Epithelial cell of umbilical artery (primary cell): ENCODE measurements around the gene CLK2. TPM values are rescaled to one million over a fixed set of nuclear protein-coding genes. Genes with fewer than 3 reads are reported as not detected.

Source experiments
- total RNA-seq: library from RNA; depleted of rRNA; stranded (reverse); fragments of >200 nt; gene quantifications from 2 replicates; pipeline ENCODE4 v1.2.3, GENCODE V29; 2014

The CLK2 gene
- 14.3 and 21.7 TPM in 2 replicates for total RNA-seq

GRCh38 chr1:155273343-155274245, at the start of gene CLK2:
Gene CLK2 (minus strand): TSS chr1:155273504. CDS start chr1:155270977, 2,527 bp downstream.

GRCh38 chr1:155320661-155321617, 47.6 kb upstream of the CLK2 start, which contains the start of gene RUSC1:
Gene RUSC1 (plus strand): TSS chr1:155320894. CDS start chr1:155321774, 880 bp downstream.

GRCh38 chr1:155308493-155309422, 35.5 kb upstream of the CLK2 start, which contains the start of gene FDPS:
Gene FDPS (plus strand): TSS chr1:155308866. CDS start chr1:155309790, 924 bp downstream.

GRCh38 chr1:155301342-155301841, 28.1 kb upstream of the CLK2 start, which contains the start of gene PKLR:
Gene PKLR (minus strand): TSS chr1:155301438. CDS start chr1:155301395, 43 bp downstream.

GRCh38 chr1:155277070-155277901, 4.0 kb upstream of the CLK2 start, which contains the start of gene HCN3:
Gene HCN3 (plus strand): TSS chr1:155277463. CDS start chr1:155277591, 128 bp downstream.

GRCh38 chr1:155261852-155262673, 11.2 kb downstream of the CLK2 start, which contains the start of gene SCAMP3:
Gene SCAMP3 (minus strand): TSS chr1:155262360. CDS start chr1:155262151, 209 bp downstream.

DNA sequence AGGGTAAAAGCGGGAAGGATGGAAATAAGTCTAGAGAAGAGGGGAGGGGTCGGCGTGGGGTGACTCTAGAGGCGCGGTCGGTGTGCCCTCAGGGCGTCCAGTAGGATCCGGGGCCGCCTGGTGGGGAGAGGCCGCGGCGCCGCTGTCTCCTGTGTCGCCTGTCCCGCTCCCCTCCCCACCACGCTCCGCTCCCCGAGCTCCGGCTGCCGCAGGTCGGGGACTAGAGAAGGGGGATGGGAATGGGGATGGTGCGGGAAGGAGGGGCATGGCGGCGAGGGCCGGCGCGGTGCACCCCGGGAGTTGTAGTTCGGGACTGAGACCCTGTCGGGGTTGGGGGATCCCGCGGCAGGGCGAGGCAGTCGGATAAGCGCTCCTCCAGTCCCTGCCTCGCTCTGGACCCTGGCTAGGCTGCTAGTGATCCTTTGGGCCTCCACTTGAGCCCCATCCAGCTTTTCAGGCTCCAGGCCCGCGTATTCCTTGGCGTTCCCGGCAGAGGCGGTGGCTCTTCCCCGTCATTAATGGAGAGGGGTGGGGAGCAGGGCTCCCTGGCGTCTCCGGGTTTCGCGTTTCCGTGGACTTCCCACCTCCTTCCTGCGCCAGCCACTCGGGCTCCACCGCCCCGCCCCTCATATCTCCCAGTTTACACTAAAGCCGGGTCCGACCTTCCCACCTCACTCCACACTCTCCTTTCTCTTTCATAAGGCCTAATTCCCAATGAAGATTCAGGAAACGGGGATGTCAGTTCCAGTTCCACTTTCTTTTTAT, 17.9 kb downstream of the CLK2 start, which contains the start of gene ENTREP3:
Gene ENTREP3, minus strand, starts transcription at position 241 of the 765 bp plus-strand sequence. CDS start 606 bp downstream, outside the sequence.

Other genes starting within 250 kb of the CLK2 start
- gene DCST2, start 239.7 kb downstream of the CLK2 start, total RNA-seq: not detected in 2 replicates
- not detected in 2 replicates for gene DCST1, start 239.7 kb downstream of the CLK2 start, total RNA-seq
- 161 and 165 TPM in 2 replicates for gene ADAM15, start 222.2 kb downstream of the CLK2 start, total RNA-seq
- 8.8 and 9.7 TPM in 2 replicates for gene EFNA4, start 209.8 kb downstream of the CLK2 start, total RNA-seq
- 0.76 and 0.97 TPM in 2 replicates for gene EFNA3, start 194.7 kb downstream of the CLK2 start, total RNA-seq
- 57.0 and 96.1 TPM in 2 replicates for gene EFNA1, start 145.6 kb downstream of the CLK2 start, total RNA-seq
- 33.8 and 45.1 TPM in 2 replicates for gene SLC50A1, start 137.7 kb downstream of the CLK2 start, total RNA-seq
- 24.2 and 50.0 TPM in 2 replicates for gene DPM3, start 133.0 kb downstream of the CLK2 start, total RNA-seq
- 61.1 and 119 TPM in 2 replicates for gene KRTCAP2, start 100.2 kb downstream of the CLK2 start, total RNA-seq
- gene TRIM46, start 99.7 kb downstream of the CLK2 start, total RNA-seq: 3.5 and 3.9 TPM in 2 replicates
- 8.2 and 12.3 TPM in 2 replicates for gene THBS3, start 65.6 kb downstream of the CLK2 start, total RNA-seq
- 58.1 and 85.8 TPM in 2 replicates for gene MTX1, start 64.8 kb downstream of the CLK2 start, total RNA-seq
- gene ENTREP3, start 18.0 kb downstream of the CLK2 start, total RNA-seq: 4.5 and 5.2 TPM in 2 replicates
- 22.3 and 29.2 TPM in 2 replicates for gene SCAMP3, start 11.1 kb downstream of the CLK2 start, total RNA-seq
- 0.30 and 0.32 TPM in 2 replicates for gene HCN3, start 4.0 kb upstream of the CLK2 start, total RNA-seq
- not detected in 2 replicates for gene PKLR, start 27.9 kb upstream of the CLK2 start, total RNA-seq
- gene FDPS, start 35.4 kb upstream of the CLK2 start, total RNA-seq: 529 and 554 TPM in 2 replicates
- gene RUSC1, start 47.4 kb upstream of the CLK2 start, total RNA-seq: 8.8 and 14.9 TPM in 2 replicates